ENCODE measurements around the gene PNPLA3. TPM values are rescaled to one million over a fixed set of nuclear protein-coding genes. Genes with fewer than 3 reads are reported as not detected.

Gene PNPLA3
- total RNA-seq, 1 donor from 2014 or later: 28.3 TPM

DNA sequence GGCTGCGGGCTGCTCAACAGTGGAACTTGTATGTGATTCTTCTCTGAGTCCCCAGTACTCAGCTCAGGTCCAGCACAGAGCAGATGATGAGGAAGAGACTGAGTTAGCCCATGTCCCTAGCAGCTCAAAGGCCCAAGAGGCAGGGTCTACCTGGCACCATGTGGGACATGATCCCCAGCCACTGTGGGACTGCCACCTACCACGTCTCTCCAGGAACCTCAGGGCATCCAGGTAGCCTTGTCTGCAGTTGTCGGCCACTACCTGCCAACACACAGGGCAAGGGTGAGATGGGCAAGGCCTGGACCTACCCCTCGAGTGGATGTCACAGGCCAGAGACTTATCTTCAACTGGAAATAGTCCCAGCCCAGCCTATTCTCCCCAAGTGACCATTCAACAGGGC, 36.2 kb upstream of the PNPLA3 start:
- Mint-ChIP-seq H3K27ac (ENCODE audit: unreplicated experiment) (no peak overlapping the region), H3K4me1 (no peaks in the 10 kb centered on the region), H3K36me3 (ENCODE audit: low read depth) (no peaks in the 10 kb centered on the region), H3K9me3 (no peaks in the 10 kb centered on the region), H3K4me3 (no peak overlapping the region), H3K27me3 (ENCODE audit: low read depth) (peaks cover 71% of the 10 kb centered on the region)
- DNase-seq (ENCODE audit: low read depth, low spot score): no peak
- TF ChIP-seq CTCF (conservative IDR thresholded peaks at IDR 0.05): no peak

DNA sequence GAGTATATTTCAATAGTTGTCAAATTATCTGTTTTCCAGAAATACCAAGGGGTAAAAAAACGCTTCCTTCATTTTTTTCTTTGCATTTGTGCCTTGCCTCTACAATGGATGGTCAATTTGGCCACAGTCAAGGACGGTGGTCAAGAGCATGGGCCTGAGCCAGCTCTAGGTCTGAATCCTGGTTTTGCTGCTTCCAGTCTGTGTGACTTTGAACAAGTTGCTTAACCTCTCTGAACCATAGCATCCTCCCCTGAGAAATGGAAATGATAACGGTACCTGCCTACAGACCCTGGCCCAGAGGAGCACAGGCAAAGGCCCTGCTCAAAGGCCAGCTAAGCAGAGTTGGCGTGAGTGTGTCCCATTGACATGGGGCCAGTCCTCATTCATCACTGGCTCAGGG, 34.9 kb upstream of the PNPLA3 start:
- no peak for TF ChIP-seq CTCF (conservative IDR thresholded peaks at IDR 0.05)
- Mint-ChIP-seq H3K27me3 (ENCODE audit: low read depth) (peaks cover 79% of the 10 kb centered on the region), H3K4me3 (no peak overlapping the region), H3K36me3 (ENCODE audit: low read depth) (no peaks in the 10 kb centered on the region), H3K27ac (ENCODE audit: unreplicated experiment) (no peak overlapping the region), H3K4me1 (no peaks in the 10 kb centered on the region), H3K9me3 (no peaks in the 10 kb centered on the region)
- DNase-seq (ENCODE audit: low read depth, low spot score): no peak

- peaks cover 85% of the 10 kb centered on the region for H3K27me3 Mint-ChIP-seq (ENCODE audit: low read depth)
- no peaks in the 10 kb centered on the region for H3K4me1 Mint-ChIP-seq
- H3K9me3 Mint-ChIP-seq: no peaks in the 10 kb centered on the region
- no peak overlapping the region for H3K27ac Mint-ChIP-seq (ENCODE audit: unreplicated experiment)
- DNase-seq (ENCODE audit: low read depth, low spot score): no peak
- no peak for TF ChIP-seq CTCF (conservative IDR thresholded peaks at IDR 0.05)
- no peak overlapping the region for H3K4me3 Mint-ChIP-seq
- H3K36me3 Mint-ChIP-seq (ENCODE audit: low read depth): no peaks in the 10 kb centered on the region
These were observed 34.3 kb upstream of the PNPLA3 start for GRCh38 chr22:43889201-43889859.

DNA sequence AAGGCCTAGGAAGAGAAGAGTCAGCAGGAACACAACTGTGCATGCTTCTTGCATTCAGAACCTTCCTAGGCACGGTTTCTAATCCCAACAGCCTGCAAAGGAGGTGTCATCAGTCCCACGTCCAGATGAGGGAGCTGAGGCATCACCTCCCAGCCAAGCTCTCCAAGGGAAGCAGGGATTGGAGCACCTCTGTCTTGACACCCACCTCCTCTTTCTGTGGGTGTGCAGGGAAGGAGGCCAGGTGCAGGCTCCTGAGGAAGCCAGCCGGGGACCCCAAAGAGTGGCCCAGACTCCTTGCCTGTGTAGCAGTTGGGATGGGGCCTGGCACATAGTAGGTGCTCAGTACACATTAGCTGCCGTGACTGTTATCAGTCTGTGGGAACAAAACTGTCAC, 33.7 kb upstream of the PNPLA3 start:
- H3K27me3 Mint-ChIP-seq (ENCODE audit: low read depth): peaks cover 86% of the 10 kb centered on the region
- H3K4me1 Mint-ChIP-seq: no peaks in the 10 kb centered on the region
- H3K9me3 Mint-ChIP-seq: no peaks in the 10 kb centered on the region
- no peak for TF ChIP-seq CTCF (conservative IDR thresholded peaks at IDR 0.05)
- no peak for DNase-seq (ENCODE audit: low read depth, low spot score)
- no peak overlapping the region for H3K4me3 Mint-ChIP-seq
- H3K36me3 Mint-ChIP-seq (ENCODE audit: low read depth): no peaks in the 10 kb centered on the region
- no peak overlapping the region for H3K27ac Mint-ChIP-seq (ENCODE audit: unreplicated experiment)

DNA sequence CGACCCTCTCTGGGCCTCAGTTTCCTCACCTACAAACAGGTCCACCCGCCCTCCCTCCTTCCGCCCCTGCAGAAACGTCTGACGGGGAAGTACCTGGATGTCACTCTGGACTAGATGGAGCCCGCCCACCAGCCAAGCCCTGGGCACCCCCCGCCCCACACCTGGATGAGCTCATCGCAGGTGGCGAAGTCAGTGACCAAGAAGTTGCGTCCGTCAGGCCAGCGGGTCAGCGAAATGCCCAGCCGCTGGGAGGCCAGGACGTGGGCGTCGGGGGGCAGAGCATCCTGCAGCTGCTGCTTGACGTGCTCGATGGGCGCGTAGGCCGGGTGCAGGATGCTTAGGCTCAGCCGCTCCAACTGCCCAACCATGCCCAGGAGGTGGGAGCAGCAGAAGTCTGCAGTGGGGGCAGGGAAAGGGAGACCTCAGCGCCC, 32.7 kb upstream of the PNPLA3 start:
- Mint-ChIP-seq H3K9me3 (no peaks in the 10 kb centered on the region), H3K4me3 (no peak overlapping the region), H3K4me1 (no peaks in the 10 kb centered on the region), H3K27ac (ENCODE audit: unreplicated experiment) (no peak overlapping the region), H3K27me3 (ENCODE audit: low read depth) (peaks cover 89% of the 10 kb centered on the region), H3K36me3 (ENCODE audit: low read depth) (no peaks in the 10 kb centered on the region)
- DNase-seq (ENCODE audit: low read depth, low spot score): no peak
- no peak for TF ChIP-seq CTCF (conservative IDR thresholded peaks at IDR 0.05)

All from neural crest cell (in vitro differentiated cells).